Neutrophil (primary cell): ENCODE results near the gene FEN1.

Experiments used
- H3K27ac ChIP-seq: fragments of 200-600 bp; sonication (generic); 2 replicates; pipeline ENCODE4 v1.5.1; 2016; ENCODE audit warnings: mild to moderate bottlenecking, moderate library complexity
- H3K27me3 ChIP-seq: fragments of 200-600 bp; sonication (generic); 2 replicates; pipeline ENCODE4 v1.6.0; 2016; ENCODE audit warnings: mild to moderate bottlenecking
- H3K36me3 ChIP-seq: fragments of 200-600 bp; sonication (generic); 2 replicates; pipeline ENCODE4 v1.5.1; 2017
- H3K4me1 ChIP-seq, 2 experiments: fragments of 200-600 bp in 1 of 2; sonication (generic) in 1 of 2; 1 replicate in 1 of 2; 2 replicates in 1 of 2; pipeline versions ENCODE4 v1.5.1 to v1.6.1; 2013 to 2016; ENCODE audit warnings: low read depth in 1 of 2, low read length in 1 of 2, mild to moderate bottlenecking in 1 of 2, moderate library complexity in 1 of 2; ENCODE audit not compliant: control insufficient read depth in 1 of 2, insufficient read depth in 1 of 2
- H3K4me3 ChIP-seq, 2 experiments: fragments of 200-600 bp in 1 of 2; sonication (generic) in 1 of 2; 1 replicate in 1 of 2; 2 replicates in 1 of 2; pipeline ENCODE4 v1.5.1; 2013 to 2016; ENCODE audit warnings: low read depth in 1 of 2, low read length in 1 of 2, mild to moderate bottlenecking in 1 of 2, moderate library complexity in 1 of 2
- H3K9me3 ChIP-seq: fragments of 200-600 bp; sonication (generic); 2 replicates; pipeline ENCODE4 v1.5.1; 2016
- CTCF ChIP-seq: fragments of 200-600 bp; sonication (generic); IDR thresholded peaks from 2 replicates; pipeline ENCODE4 v1.5.1; 2016; ENCODE audit warnings: antibody characterized with exemption

Gene FEN1

GRCh38 chr11:61751384-61751783, 41.3 kb upstream of the FEN1 start:
- H3K4me1 ChIP-seq, result peaks cover 0 to 4% of the 10 kb centered on the region in 2 experiments
- no peaks in the 10 kb centered on the region for H3K9me3 ChIP-seq
- peaks cover 72% of the 10 kb centered on the region for H3K27me3 ChIP-seq
- no peak overlapping the region for H3K27ac ChIP-seq
- no peaks in the 10 kb centered on the region for H3K36me3 ChIP-seq
- no peak overlapping the region for H3K4me3 ChIP-seq
- TF ChIP-seq CTCF, result no peak

GRCh38 chr11:61752117-61752924, 40.4 kb upstream of the FEN1 start, which contains the start of gene MYRF:
Gene MYRF (plus strand): TSS chr11:61752636. CDS start chr11:61752745, 109 bp downstream.
- Histone ChIP-seq H3K4me3 (no peak within 1 kb of the TSS), H3K9me3 (no peaks in the 10 kb centered on the region), H3K27me3 (peaks cover 72% of the 10 kb centered on the region), H3K4me1 (peaks cover 0 to 4% of the 10 kb centered on the region in 2 experiments), H3K27ac (no peak within 1 kb of the TSS), H3K36me3 (no peaks in the 10 kb centered on the region)
- TF ChIP-seq CTCF, result no peak

GRCh38 chr11:61752925-61753521, 39.7 kb upstream of the FEN1 start:
- Histone ChIP-seq H3K36me3 (no peaks in the 10 kb centered on the region), H3K27ac (no peak overlapping the region), H3K4me3 (no peak overlapping the region), H3K27me3 (peaks cover 68% of the 10 kb centered on the region), H3K9me3 (no peaks in the 10 kb centered on the region), H3K4me1 (peaks cover 0 to 4% of the 10 kb centered on the region in 2 experiments)
- TF ChIP-seq CTCF, result no peak

- Histone ChIP-seq H3K27ac (no peak overlapping the region), H3K36me3 (no peaks in the 10 kb centered on the region), H3K4me3 (no peak overlapping the region), H3K27me3 (peaks cover 62% of the 10 kb centered on the region), H3K9me3 (no peaks in the 10 kb centered on the region), H3K4me1 (peaks cover 0 to 4% of the 10 kb centered on the region in 2 experiments)
- no peak for TF ChIP-seq CTCF
These were observed 39.0 kb upstream of the FEN1 start for GRCh38 chr11:61753672-61754071.

GRCh38 chr11:61754534-61755482, 37.9 kb upstream of the FEN1 start:
- Histone ChIP-seq H3K36me3 (no peaks in the 10 kb centered on the region), H3K27me3 (peaks cover 50% of the 10 kb centered on the region), H3K4me1 (peaks cover 0 to 4% of the 10 kb centered on the region in 2 experiments), H3K4me3 (no peak overlapping the region), H3K9me3 (no peaks in the 10 kb centered on the region), H3K27ac (no peak overlapping the region)
- TF ChIP-seq CTCF, result no peak
